Measurements from ENCODE around the gene PACC1.
"Not testable (repeated sequence)": the region's sequence is repeated elsewhere in the genome, so short reads cannot be mapped to it uniquely, and the experiment has no call there.

Gene PACC1

DNA sequence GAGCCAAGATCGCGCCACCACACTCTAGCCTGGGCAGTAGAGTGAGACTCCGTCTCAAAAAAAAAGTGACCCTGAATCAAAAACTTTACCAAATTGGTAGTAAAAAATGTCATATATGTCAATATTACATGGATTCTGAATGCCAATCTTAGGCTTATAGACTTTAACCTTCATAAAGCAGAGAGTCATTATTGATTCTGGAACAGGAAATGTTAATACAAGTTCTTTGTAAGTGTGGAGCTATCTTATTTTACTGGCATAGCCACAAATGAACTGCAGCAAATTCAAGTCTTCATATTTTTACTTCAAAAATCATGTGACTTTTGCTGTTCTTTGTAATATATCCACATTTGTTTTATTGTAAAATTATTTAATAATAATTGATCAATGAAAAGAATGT lies 88.1 kb downstream of the PACC1 start:
- DNase-seq (ENCODE audit: low read depth), result no peak

DNA sequence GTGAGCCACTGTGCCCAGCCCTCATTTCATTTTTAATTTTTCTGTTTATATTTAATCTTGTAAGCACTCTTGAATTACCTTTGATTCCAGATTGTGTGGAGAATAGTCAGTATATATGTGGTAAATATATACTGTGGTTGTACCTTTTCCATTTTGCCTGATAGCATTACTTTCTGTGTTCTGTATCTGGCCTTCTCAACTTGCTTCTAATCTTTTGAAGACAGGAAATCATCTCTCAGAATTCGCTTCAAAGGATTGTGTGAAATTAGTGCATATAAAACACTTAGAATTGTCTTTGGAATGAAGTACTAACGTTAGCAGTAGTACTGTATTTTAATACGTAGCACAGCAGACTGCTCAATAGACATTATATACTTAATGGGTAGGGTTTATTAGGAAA lies 91.6 kb downstream of the PACC1 start:
- DNase-seq (ENCODE audit: low read depth), result no peak

DNA sequence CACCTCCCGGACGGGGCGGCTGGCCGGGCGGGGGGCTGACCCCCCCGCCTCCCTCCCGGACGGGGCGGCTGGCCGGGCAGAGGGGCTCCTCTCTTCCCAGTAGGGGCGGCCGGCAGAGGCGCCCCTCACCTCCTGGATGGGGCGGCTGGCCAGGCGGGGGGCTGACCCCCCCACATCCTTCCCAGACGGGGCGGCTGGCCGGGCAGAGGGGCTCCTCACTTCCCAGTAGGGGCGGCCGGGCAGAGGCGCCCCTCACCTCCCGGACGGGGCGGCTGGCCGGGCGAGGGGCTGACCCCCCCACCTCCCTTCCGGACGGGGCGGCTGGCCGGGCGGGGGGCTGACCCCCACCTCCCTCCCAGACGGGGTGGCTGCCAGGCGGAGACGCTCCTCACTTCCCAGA lies 93.7 kb downstream of the PACC1 start:
- not testable (repeated sequence) for DNase-seq (ENCODE audit: low read depth)

DNA sequence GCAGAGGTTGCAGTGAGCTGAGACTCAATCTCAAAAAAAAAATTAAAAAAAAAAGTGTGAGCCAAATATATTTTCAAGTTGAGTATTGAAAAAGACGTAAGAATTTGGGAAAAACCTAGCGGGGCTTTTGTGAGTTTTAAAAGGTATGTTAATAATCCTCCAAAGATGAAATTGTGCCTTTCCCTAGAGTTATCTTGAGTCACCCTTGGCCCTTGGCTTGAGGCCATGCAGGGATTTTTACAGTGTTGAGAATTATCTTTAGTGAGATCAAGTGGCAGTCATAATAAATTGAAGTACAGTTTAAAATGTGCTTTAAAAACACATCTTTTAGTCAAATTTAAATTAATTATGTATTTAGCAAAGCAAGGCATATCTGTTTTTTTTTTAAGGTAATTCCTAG lies 96.8 kb downstream of the PACC1 start:
- DNase-seq (ENCODE audit: low read depth), result no peak

DNA sequence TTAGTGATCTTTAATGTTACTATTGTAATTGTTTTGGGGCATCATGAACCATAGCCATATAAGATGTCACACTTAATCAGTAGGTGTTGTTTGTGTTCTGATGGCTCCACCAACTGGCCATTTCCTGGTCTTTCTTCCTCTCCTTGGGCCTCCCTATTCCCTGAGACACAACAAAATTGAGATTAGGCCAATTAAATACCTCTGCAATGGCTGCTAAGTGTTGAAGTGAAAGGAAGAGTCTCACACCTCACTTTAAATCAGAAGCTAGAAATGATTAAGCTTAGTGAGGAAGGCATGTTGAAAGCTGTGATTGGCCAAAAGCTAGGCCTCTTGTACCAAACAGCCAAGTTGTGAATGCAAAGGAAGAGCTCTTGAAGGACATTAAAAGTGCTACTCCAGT lies 98.8 kb downstream of the PACC1 start:
- peak; percentile 12 for DNase-seq (ENCODE audit: low read depth)

DNA sequence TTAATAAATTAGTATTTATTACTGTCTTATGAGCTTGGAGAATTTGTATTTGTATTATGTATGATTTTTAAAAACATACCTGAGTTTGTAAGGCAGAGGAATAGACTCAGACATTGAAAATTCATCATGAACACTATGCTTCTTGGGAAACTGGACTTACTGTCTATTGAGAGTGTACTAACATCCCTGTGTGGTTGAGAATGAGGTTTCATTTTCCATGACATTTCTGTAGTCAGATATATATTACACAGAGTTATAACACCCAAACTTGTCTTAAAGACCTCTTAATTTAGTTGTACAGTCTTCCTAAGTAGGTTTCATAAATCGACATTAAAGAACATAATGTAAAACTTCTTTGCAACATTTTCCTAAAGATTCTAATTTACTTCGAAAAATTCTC lies 99.5 kb downstream of the PACC1 start:
- no peak for DNase-seq (ENCODE audit: low read depth)

All from stromal cell of bone marrow (primary cell).